Thyroid gland (tissue), 4 donors: ENCODE data around the gene RCOR1. TPM values are rescaled to one million over a fixed set of nuclear protein-coding genes. Genes with fewer than 3 reads are reported as not detected.
"Not testable (repeated sequence)": the region's sequence is repeated elsewhere in the genome, so short reads cannot be mapped to it uniquely, and the experiment has no call there.

Source experiments
- DNase-seq, 2 donors: peaks; one replicate each; pipeline ENCODE4 v3.0.0-alpha.2; 2019
- H3K27ac ChIP-seq, 3 donors: fragments of 200-600 bp; sonication (generic); 1 replicate in 2 of 3; 2 replicates in 1 of 3; pipeline ENCODE4 v1.5.1; 2016 to 2019; ENCODE audit warnings: mild to moderate bottlenecking in 1 of 3, moderate library complexity in 1 of 3
- H3K27me3 ChIP-seq: fragments of 200-600 bp; sonication (generic); one replicate; pipeline ENCODE4 v1.5.1; 2019
- H3K36me3 ChIP-seq, 2 donors: fragments of 200-600 bp; sonication (generic); one replicate each; pipeline ENCODE4 v1.5.1; 2016 to 2019
- H3K4me1 ChIP-seq, 2 donors: fragments of 200-600 bp; sonication (generic); one replicate each; pipeline ENCODE4 v1.5.1; 2017 to 2019
- H3K4me3 ChIP-seq, 3 donors: fragments of 200-600 bp; sonication (generic); replicated peaks in 1 of 3; 1 replicate in 2 of 3; 2 replicates in 1 of 3; pipeline ENCODE4 v1.5.1; 2016; ENCODE audit warnings: mild to moderate bottlenecking in 1 of 3
- H3K9me3 ChIP-seq: fragments of 200-600 bp; sonication (generic); one replicate; pipeline ENCODE4 v1.5.1; 2017
- CTCF ChIP-seq, 6 experiments: fragments of 200-600 bp in 3 of 6; fragments of 450-650 bp in 3 of 6; sonication (generic) in 3 of 6; IDR thresholded peaks; one replicate each; pipeline ENCODE4 v1.5.1; 2016 to 2019; ENCODE audit warnings: antibody characterized with exemption in 6 of 6, mild to moderate bottlenecking in 2 of 6, inconsistent platforms in 1 of 6, moderate library complexity in 1 of 6
- POLR2A ChIP-seq, 2 donors: fragments of 450-650 bp; IDR thresholded peaks; one replicate each; pipeline ENCODE4 v1.6.1; 2017; ENCODE audit warnings: antibody characterized with exemption in 2 of 2, mild to moderate bottlenecking in 2 of 2, moderate library complexity in 1 of 2
- WGBS, 2 donors: methylation state at CpG; one replicate each; pipeline ENCODE4 v1.1.5; 2017; 5-methylcytosine and 5-hydroxymethylcytosine counted together
- intact Hi-C: fragments of 100-400 bp; cut with DNase I; formaldehyde crosslinking; loops from one replicate; pipeline ENCODE4 v1.15.1; 2023
- total RNA-seq, 4 donors: library from RNA; depleted of rRNA; stranded (reverse); fragments of >200 nt; gene quantifications; one replicate each; pipeline ENCODE4 v1.2.3, GENCODE V29; 2016

The RCOR1 gene
- total RNA-seq, 4 donors from 2014 or later = 9.4 to 14.2 (median 11.3) TPM

GRCh38 chr14:102630405-102630804 is 38.0 kb downstream of the RCOR1 start:
- Histone ChIP-seq H3K9me3 (no peaks in the 10 kb centered on the region), H3K27ac (no peak overlapping the region), H3K36me3 (no peaks in the 10 kb centered on the region), H3K4me3 (no peak overlapping the region), H3K4me1 (peaks cover 0 to 3% of the 10 kb centered on the region in 2 donors), H3K27me3 (no peaks in the 10 kb centered on the region)
- TF ChIP-seq POLR2A (IDR thresholded peaks at IDR 0.05) (no peak), CTCF (IDR thresholded peaks at IDR 0.05) (no peak)
- no peak for DNase-seq
- 61 to 71% methylated on average over 5 of the region's 5 CpGs for WGBS, 2 donors
- intact Hi-C loops = no loop called here

- Histone ChIP-seq H3K27me3 (no peaks in the 10 kb centered on the region), H3K9me3 (no peaks in the 10 kb centered on the region), H3K4me3 (no peak overlapping the region), H3K27ac (no peak overlapping the region), H3K36me3 (no peaks in the 10 kb centered on the region), H3K4me1 (peaks cover 0 to 3% of the 10 kb centered on the region in 2 donors)
- WGBS, 2 donors = 78 to 79% methylated on average over 8 of the region's 8 CpGs
- TF ChIP-seq CTCF (IDR thresholded peaks at IDR 0.05) (no peak), POLR2A (IDR thresholded peaks at IDR 0.05) (no peak)
- no peak for DNase-seq
- intact Hi-C loops = no loop called here
Measured at GRCh38 chr14:102630881-102631280, 38.4 kb downstream of the RCOR1 start.

- WGBS, 2 donors = 55 to 64% methylated on average over 4 of the region's 4 CpGs
- H3K9me3 ChIP-seq = no peaks in the 10 kb centered on the region
- no peaks in the 10 kb centered on the region for H3K36me3 ChIP-seq
- no peaks in the 10 kb centered on the region for H3K4me1 ChIP-seq
- H3K27ac ChIP-seq = no peak overlapping the region
- intact Hi-C loops = no loop called here
- H3K27me3 ChIP-seq = no peaks in the 10 kb centered on the region
- H3K4me3 ChIP-seq = no peak overlapping the region
- TF ChIP-seq CTCF (IDR thresholded peaks at IDR 0.05) (no peak), POLR2A (IDR thresholded peaks at IDR 0.05) (no peak)
- no peak for DNase-seq
Measured at GRCh38 chr14:102633906-102634595, 41.6 kb downstream of the RCOR1 start.

- WGBS, 2 donors = 95 to 96% methylated on average over 6 of the region's 6 CpGs
- DNase-seq, H3K27ac ChIP-seq, H3K4me3 ChIP-seq, H3K36me3 ChIP-seq, intact Hi-C loops, H3K4me1 ChIP-seq, H3K27me3 ChIP-seq, H3K9me3 ChIP-seq: not testable (repeated sequence)
Measured at GRCh38 chr14:102639611-102640010, 47.2 kb downstream of the RCOR1 start.

GRCh38 chr14:102644523-102644922 is 52.1 kb downstream of the RCOR1 start:
- no peaks in the 10 kb centered on the region for H3K27me3 ChIP-seq
- DNase-seq = no peak
- intact Hi-C loops = no loop called here
- 95 to 96% methylated on average over 3 of the region's 3 CpGs for WGBS, 2 donors
- H3K27ac ChIP-seq = no peak overlapping the region
- H3K36me3 ChIP-seq = no peaks in the 10 kb centered on the region
- H3K4me1 ChIP-seq = peaks cover 0 to 6% of the 10 kb centered on the region in 2 donors
- H3K4me3 ChIP-seq = no peak overlapping the region
- no peaks in the 10 kb centered on the region for H3K9me3 ChIP-seq
- TF ChIP-seq POLR2A (IDR thresholded peaks at IDR 0.05) (no peak), CTCF (IDR thresholded peaks at IDR 0.05) (no peak)
